IPS-11a (cell line): ENCODE results near the gene MAML2.
"Not testable (repeated sequence)": the region's sequence is repeated elsewhere in the genome, so short reads cannot be mapped to it uniquely, and the experiment has no call there.

Source experiments
- H3K4me3 ChIP-seq: one replicate; pipeline ENCODE4 v1.5.1; 2013; ENCODE audit warnings: low read depth, low read length, control low read depth

Gene MAML2

DNA sequence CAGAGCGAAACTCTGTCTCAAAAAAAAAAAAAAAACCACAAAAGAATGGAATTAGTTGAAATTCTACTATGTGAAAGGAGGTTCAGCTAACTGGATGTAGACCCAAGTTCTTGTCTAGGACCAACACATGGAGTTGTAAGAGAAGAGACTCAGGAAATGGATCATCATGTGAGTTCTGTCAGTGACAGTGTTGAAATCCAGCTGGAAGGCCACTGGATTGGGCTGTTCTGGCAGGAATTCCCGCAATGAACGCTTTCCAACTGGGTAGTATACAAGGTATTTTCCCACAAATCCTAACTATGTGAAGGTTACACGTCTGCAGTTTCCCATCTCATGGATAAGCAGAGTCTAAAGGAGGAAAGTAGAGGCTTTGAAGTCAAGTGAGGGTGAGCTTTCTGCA lies 151.2 kb downstream of the MAML2 start:
- H3K4me3 ChIP-seq: no peak overlapping the region

DNA sequence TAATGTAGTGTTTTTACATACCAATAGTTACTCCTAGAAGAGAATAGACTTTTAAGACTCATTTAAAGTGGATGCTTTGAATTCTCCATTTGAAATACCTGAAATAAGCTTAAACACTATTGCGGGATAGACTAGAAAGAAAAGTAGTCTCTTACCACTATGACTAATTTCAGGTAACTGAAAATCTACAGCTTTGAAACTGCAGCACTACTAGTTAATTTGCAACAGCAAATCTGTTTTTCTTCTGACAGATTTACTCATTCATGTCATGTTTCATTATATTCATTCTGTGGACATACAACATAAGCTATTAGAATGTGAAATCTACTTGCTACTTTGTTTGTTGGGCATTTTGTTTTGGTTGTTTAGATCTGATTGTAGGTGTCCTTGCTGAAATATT lies 153.6 kb downstream of the MAML2 start:
- no peak overlapping the region for H3K4me3 ChIP-seq

DNA sequence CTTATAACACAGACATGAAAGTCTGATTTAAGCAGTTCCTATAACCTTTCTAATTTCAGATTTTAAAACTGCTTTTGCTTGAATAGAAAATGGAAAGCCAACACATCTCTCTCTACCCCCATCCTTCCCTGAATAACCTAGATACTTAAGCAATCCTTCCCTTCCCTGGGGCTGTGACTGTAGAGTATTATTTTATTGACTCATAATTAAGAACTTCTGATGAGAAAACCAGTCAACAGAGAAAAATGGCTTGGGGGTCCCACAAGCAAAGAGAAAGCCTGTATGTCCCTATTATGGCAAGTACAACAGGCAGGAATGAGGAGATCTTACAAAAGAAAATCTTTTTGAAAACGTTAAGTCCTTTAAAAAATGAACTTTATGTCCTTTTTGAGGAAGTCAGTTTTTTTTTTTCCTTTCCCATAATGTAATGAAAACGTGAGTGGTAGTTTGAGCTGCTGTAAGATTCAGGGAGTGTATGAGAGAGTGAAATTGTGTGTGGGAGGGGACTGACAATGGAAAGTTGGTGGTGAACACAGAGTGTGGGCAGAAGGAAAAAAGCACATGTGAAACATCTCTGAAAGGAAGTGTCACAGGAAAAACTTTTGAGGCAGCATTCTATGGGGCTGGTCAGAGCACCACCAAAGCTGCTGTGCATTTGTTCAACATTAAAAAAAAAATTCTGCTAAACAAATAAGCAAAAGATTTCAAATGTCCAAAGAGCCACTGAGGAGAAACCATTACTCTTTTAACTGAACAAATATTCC lies 154.6 kb downstream of the MAML2 start:
- H3K4me3 ChIP-seq: no peak overlapping the region

DNA sequence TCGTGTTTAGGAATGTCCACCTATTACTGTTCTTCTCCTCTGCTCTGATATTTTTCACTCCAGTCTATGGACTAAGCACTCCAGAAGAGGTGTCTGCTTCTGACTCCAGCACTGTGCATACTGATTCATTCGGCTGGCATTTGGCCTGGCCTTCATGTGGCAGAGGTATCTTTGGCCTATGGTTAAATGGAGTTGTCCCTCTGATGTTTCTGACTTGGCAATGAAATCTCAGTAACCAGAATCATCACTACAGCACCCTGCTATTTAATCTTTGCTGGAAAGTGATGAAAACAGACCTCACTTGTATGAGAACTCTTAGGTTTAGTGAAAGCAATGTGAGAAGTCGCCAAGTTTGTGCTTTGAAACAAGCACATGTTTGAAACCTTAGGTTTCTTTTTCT lies 155.2 kb downstream of the MAML2 start:
- no peak overlapping the region for H3K4me3 ChIP-seq

DNA sequence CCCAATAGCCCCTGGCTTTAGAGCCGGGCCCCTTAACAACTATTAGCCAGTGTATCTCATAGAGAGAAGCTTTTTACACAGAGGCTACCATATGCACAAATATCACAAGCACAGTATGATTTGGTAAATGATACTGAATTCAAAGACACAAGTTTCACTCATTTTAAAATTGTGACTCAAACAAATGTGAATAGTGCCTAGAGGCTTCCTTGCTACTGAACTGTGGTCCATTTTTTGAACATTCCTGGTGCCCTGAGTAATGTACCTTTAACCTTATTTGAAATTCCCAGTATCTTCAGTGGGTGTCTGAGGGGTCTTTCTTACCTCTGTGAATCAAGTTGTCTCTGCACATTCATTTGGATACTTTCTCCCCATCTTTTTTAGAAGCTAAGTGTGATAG lies 156.2 kb downstream of the MAML2 start:
- no peak overlapping the region for H3K4me3 ChIP-seq

DNA sequence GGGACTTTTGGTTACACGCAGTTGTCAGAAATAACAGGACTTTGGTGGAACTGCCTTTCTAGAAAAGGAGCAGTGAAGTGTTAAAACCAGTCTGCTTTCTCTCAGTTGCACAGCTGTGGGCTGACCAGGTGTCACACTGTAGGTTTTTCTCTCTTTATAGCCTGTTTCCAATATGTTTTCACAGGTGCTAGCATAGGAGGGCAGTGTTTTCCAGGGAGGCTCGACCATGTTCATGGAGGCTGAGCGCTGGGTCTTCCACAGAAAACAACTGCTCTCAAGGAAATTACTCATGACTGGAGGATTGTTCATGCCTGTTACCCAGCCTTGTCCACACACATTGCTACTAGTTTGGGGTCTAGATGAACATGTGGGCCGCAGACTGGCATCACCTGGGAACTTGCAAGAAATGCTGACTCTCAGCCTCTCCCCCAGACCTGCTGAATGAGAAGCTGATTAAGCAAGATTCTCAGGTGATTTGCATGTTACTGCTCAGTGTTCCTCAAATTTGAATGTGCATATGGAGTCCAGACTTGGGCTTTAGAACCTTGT lies 157.7 kb downstream of the MAML2 start:
- H3K4me3 ChIP-seq: no peak overlapping the region

DNA sequence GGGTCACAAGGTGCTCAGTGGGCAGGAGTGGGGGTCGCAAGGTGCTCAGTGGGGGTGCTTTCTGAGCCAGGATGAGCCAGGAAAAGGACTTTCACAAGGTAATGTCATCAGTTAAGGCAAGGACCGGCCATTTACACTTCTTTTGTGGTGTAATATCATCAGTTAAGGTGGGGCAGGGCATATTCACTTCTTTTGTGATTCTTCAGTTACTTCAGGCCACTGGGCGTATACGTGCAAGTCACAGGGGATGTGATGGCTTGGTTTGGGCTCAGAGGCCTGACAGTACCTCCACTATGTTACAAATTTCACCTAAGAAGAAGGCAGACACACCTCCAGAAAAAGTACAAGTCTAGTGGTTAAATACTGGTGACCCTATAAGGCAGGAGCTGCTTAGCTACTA lies 162.1 kb downstream of the MAML2 start:
- H3K4me3 ChIP-seq: not testable (repeated sequence)

DNA sequence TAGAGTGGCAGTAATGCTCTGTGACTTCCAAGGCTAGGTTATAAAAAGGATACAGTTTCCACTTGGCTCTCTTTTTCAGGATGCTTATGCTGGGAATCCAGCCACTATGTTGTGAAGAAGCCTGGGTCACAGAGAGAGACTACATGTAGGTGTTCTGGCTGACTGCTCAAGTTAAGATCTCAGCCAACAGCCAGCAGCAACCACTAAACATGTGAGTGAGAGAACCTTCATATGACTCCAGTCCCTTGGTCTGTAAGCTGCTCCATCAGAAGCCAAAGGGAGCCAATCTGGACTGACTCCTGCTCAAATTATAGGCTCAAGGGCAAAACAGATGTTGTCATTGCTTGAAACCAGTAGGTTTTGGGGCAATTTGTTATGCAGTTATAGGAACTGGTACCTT lies 162.7 kb downstream of the MAML2 start:
- H3K4me3 ChIP-seq: no peak overlapping the region

DNA sequence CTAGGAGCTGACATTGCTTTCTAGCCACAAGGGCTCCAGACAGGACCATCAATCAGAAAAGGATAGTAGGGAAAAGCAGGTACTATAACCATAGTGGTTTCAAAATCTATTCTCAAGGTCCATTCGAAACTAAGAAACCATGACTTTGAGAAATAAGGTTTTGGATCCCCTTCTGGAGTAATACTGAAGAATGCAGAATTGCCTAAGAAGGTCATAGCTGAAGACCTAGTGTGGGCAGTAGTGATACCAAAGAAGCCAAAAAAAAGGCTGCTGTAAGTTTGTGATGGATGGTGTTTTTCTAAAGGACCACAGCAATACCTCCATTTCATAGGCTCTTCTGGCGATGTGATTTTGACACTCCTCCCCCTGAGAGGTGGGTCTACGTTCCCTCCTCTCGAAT lies 163.1 kb downstream of the MAML2 start:
- H3K4me3 ChIP-seq: no peak overlapping the region

DNA sequence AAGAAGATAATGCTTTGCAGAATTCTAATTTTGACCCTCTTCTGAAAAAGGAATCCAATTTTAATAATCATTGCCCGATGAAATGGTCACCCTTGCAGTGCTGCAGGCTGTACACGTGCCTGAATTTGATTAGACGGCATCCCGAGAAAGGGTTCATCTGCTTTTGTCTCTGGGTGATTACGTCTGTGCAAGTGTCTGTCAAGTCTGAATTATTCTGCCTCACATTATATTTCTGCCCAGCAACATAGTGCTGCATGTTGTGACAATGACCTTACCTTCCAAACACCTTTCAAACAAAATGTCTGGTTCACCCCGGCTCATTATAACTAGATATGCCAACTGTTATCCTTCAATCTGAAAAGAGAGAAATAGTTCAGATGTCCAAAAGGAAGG lies 164.1 kb downstream of the MAML2 start:
- H3K4me3 ChIP-seq: no peak overlapping the region

DNA sequence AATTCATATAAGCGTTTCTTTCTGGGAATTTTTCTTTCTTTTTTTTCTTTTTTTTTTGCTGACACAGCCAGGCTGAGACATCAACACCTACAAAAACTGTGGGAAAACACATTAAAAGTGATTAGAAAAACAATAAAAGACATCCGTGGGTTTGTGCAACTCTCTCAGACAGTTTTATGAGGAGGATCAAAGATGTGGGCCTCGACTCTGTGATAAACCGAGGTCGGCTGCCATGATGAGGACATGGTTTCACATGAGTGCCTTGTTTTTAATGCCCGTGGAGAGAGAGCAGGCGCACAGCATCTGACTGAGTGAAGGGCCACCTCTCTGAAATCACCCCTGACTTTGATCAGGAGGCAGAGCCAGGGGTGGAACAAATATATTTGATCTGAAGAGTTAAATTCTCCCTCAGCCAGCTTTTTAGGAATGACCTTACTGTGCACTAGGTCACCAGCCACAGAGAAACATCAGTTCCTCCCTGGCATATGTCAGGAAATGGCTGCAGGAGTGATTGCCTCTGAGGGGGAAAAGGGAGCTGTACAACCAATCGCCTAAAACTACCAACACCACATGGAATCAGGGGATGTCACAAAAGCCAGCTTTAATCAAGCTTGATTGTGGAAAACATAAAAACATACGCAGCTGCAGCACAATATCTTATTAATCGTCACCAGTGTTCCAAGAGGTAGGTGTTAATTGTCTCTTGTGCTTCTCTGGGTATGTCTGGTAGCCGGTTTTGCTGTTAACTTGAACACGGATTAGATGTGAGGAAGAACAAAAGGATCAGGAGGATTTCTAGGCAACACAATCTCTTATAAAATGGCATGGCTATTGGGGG lies 164.7 kb downstream of the MAML2 start:
- H3K4me3 ChIP-seq: no peak overlapping the region

DNA sequence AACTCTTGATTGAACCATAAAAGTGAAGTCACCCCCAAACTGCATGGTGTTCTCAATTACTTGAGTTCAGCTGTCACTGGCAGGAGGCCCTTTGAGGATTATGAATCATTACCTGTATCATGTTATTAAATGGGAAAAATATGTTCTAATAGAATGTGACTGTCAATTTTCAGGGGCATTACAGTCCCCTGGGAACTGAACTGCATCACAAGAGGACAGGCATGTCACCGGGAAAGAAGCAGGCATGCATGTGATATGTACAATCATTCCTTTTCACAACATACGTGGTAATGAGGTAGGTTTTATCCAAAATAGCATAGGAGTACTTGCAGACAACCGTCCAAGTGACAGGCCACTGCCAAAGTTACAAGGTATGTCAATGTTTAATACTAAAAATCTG lies 165.8 kb downstream of the MAML2 start:
- no peak overlapping the region for H3K4me3 ChIP-seq

DNA sequence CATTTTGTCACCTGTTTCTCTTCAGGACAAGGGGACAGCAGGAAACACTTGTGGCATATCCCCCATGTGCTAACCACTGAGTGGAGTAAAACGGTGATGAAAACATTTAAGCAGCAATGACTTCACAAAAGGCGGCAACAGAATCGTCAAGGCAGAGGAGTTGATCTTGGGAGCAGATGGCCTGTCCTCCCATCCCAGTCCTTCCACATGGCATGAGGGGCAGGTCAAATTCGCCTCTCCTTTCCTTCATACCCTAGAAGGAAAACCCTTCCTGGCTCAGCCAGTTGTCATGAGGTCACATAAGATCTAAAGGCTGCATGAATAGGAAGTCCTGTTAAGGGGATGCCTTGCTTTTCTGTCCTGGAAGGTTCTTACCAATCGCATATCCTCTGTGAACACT lies 169.1 kb downstream of the MAML2 start:
- H3K4me3 ChIP-seq: no peak overlapping the region

DNA sequence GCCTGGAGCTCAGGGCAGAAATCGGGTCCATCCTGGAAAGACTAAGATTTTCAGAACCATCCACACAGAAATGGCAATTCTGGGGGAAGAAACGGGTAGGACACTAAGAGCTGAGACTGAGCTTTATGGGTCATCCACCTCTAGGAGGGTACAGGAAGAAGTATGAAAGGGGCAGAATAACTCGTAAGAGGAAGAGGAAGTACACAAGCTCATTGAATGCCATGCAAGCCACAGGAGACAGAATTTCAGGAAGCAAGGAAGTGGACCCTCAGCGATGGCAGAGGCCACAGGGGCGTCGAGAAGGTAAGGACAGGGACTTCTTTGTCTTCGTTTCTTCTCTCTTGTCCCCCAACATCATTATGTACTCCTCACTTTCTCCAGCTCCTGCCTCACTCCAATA lies 169.6 kb downstream of the MAML2 start:
- H3K4me3 ChIP-seq: no peak overlapping the region

DNA sequence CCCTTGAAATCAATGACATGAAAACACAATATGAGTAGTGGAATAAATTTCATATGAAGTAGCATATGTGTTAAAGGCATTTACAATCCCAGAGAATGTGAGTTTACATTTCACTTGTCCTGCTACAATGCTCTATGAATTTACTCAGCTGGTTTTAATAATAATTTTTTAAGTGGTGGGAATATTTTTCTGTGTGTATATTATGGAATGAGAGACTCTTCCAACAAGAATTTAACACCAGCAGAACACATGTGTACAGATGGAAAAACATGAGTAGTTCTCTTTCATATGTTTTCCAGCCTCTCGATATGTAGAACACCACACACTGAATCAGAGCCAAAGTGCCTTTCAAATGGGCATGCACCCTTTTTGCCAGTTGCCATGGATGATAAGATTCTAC lies 170.4 kb downstream of the MAML2 start:
- H3K4me3 ChIP-seq: no peak overlapping the region

DNA sequence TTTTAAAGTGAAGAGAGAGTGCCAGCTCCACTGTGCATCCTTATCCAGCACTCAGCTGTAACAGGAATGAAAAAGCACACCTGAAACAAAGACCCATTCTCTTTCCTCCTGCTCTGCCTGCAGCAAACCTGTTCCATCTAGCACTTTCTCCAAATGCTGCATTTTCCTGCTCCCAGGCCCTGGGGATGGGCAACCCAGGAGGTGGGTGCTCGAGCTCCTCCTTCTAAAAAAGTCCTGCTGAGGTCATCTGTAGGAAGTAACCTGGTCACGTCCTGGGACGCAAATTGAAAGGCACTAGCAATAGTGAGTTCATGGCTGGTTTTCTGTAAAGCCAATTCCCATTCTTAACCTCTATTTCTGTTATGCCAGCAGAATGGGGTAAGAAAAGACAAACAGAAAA lies 173.7 kb downstream of the MAML2 start:
- H3K4me3 ChIP-seq: no peak overlapping the region

DNA sequence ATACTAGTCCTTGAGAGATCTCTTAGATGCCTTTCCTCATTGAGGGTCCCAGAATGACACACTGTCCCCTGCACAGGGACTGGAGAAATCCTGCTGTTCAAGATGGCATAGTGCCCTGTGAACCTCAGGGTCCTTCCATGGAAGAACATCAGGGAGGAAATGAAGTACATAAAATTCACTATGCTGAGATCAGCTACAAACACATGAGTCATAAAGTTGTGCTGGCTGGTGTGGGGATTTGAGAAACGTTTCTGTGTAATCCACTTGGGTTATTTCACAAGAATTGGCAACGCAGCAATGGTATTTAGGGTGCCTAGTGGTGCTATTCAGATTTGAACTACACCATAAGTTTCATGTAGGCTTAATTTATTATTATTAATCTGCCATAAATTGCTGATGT lies 174.4 kb downstream of the MAML2 start:
- no peak overlapping the region for H3K4me3 ChIP-seq

DNA sequence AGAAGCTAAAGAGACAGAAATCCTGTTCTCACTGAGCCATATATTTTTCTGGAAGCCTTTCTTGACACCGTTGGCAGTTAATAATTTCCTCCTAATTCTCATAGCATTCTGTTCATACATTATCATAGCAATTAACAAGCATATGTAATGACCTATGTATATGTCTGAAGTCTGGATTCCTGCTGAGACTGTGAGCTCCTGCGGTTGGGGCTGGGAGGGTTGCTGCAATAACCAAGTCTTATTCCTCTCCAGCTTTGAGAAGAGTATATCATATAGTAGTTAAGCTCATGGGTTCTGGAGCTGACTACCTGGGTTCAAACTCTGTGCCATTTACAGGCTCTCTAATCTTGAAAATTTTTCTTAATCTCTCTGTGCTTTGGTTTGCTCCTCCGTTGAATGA lies 175.2 kb downstream of the MAML2 start:
- no peak overlapping the region for H3K4me3 ChIP-seq

DNA sequence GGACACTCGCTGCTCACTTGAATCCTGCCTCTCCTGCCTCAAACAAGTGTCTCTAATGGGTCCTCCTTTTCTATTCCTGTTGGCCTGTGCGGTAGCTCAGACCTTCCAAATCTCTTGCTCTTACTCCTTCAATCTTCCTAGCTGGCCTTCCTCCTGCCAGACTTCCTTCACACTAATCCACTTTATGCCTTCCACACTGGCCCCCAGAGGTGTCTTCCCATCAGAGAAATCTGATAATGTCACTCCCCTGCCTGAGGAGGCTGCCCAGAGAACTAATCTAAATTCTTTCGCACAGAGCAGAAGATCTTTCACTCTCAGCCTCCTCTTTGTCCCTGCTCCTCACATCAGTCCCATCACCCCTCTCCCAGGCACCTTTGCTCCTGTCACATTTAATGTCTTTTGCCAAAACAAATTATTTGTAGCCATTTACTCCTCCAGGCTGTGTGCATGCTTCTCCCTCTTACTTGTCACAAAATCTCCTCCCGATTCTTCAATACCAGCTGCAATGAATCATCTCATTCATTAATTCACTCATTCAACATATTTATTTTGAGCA lies 175.7 kb downstream of the MAML2 start:
- H3K4me3 ChIP-seq: no peak overlapping the region

DNA sequence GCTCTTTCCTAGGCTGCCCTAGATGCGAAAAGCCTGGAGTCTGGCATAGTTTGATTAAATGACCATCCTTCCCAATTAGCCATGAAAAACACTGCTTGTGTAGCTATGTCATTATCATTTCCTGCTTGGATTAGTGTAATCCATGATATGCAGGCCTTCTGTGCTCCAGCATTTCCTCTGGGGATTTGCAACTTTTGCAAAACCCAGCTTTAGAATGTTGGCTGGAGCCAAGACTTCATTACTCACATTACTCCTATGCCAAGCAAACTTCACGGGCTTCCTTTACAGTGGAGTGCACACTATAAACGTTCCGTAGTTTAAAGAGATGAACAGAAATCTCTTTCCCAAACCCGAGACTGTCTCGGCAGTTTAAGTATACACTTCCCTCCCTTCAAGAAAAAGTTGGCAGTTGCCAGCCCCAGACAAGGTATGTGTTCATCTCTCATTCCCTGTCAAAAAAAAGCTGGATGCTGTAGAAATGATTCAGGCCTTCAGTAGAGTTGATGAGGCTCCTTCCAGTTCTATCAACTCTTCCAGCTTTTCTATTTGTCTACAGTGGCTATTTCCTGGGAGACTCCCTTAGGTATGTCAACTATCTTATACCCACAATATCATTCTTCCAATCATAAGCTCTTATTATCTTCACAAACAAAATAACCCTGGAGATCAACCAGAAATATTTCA lies 180.0 kb downstream of the MAML2 start:
- no peak overlapping the region for H3K4me3 ChIP-seq
